Right renal cortex interstitium (tissue), 3 donors: ENCODE data around the gene PCNX1. TPM values are rescaled to one million over a fixed set of nuclear protein-coding genes. Genes with fewer than 3 reads are reported as not detected.
"Not testable (repeated sequence)": the region's sequence is repeated elsewhere in the genome, so short reads cannot be mapped to it uniquely, and the experiment has no call there.

Experiments used
- DNase-seq, 3 donors: peaks; one replicate each; pipeline ENCODE4 v3.0.0-alpha.2; 2013; ENCODE audit warnings: low read depth in 3 of 3, low spot score in 2 of 3
- polyA plus RNA-seq, 3 donors: library from polyadenylated mRNA; unstranded; fragments of 120-200 nt; gene quantifications; one replicate each; pipeline ENCODE4 v1.2.1, GENCODE V29; 2013; ENCODE audit not compliant: insufficient read length in 3 of 3

Gene PCNX1
- polyA plus RNA-seq, 3 donors: 45.8 to 49.2 (median 49.2) TPM

- DNase-seq: no peak
These were observed 234.6 kb downstream of the PCNX1 start for GRCh38 chr14:71141701-71142374.

DNA sequence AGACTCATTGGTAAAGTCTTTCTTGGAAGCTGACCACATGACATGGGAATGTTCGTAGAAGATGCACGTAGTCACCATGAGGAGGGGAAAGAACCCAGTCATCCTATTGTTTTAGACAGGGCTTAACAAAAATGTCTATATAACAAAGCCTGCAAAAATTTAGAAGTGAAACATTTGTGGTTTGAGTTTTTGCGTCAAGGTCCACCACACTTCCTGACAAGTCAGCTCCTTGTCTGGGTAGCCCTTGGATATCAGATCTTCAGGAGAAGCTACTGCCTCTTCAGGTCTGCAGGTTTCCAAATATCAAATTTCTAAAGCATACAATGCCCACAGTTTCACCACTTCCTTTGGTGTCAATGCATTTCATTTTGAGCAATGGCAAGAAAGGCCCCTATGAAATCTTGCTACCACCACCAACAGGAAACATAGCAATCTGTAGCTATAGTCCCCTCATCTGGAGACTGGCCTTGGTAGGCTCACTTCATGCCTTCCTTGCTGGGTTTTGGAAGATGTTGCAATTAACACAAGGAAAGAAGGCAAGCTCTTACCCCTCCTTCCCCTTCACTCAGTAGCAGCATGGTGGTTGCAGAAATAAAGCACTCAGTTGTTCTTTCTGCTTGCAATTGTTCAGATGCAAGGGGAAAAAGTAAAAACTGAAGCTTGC lies 235.2 kb downstream of the PCNX1 start:
- no peak for DNase-seq

DNA sequence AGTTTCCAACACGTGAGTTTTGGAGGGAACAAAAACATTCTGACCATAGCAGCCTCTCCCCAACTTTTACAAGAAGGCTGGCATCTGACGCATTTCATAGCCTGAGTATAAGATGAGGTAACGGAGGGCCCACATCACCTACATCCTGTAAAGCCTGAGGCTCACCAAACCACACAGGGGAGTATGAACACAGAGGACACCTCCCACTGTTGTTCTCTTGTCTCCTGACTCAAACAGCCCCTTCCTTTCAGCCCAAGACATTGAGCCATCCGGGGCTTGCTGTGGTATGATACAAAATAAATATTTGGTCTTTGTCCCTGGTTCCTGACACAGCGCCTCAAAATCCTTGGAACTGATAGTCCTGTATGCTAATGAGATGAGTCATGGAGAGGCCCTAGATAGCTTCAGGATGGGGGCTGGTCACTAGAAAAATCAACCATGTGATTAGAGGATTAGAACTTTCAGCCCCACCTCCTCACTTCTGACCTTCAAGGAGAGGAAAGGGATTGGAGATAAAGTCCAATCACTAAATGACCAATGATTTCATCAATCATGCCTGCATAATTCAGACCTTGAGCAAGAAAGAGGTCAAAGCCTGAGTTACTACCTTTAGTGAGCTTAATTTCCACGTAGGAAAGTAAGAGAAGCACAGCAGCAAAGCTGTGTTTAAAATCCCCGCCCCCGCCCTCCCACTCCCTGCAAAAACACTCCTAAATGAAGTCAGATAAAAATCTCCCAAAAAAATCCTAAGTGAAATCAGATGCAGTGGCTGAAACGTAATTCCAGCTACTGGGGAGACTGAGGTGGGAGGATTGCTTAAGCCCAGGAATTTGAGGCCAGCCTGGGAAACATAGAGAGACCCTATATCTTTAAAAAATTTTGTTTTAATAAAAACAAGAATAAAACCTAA lies 236.4 kb downstream of the PCNX1 start:
- DNase-seq: no peak

DNA sequence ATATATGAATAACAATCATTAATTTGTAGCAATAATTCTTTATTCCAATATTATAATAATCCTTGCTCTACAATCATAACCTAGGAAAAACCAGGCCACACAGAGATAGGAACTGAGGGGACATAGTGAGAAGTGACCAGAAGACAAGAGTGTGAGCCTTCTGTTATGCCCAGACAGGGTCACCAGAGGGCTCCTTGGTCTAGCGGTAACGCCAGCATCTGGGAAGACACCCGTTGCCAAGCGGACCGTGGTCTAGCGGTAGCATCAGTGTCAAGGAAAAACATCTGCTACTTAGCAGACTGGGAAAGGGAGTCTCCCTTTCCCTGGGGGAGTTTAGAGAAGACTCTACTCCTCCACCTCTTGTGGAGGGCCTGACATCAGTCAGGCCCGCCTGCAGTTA lies 240.1 kb downstream of the PCNX1 start:
- DNase-seq: not testable (repeated sequence)

GRCh38 chr14:71148627-71149026 lies 241.4 kb downstream of the PCNX1 start:
- no peak for DNase-seq

DNA sequence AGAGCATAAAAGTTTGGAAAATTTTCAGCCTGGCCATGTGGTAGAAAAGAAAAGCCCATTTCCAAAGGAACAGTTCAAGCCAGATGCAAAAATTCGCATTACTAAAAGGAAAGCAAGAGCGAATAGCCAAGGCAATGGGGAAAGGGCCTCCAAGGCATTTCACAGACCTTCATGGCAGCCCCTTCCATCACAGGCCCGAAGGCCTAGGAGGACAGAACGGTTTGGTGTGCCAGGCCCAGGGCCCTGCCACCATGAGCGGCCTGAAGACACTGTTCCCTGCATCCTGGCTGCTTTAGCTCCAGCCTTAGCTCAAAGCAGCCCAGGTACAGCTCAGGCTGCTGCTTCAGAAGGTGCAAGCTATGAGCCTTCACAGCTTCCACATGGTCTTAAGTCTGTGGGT lies 243.5 kb downstream of the PCNX1 start:
- no peak for DNase-seq

DNA sequence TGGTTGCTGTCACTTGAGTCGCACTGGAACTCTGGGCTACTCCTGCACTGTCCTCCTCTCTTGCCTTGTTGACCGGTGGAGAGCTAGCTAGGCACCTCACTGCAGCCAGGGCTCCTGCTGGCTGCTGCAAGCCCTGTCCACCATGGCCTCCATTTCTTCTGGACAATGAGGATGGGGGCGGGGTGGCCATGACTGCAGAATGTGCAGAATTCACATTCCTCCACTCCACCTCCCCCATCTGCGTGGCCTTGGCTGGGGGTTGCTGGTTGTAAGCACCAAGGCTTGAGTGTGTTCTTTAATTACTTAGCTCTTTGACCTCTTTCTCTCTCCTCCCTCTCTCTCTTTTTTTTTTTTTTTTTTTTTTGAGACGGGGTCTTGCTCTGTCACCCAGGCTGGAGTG lies 248.5 kb downstream of the PCNX1 start:
- no peak for DNase-seq

- DNase-seq: no peak
These were observed 256.0 kb downstream of the PCNX1 start for GRCh38 chr14:71163050-71163841.

GRCh38 chr14:71163842-71164629 lies 256.8 kb downstream of the PCNX1 start:
- DNase-seq: no peak

Other genes with a start within 250 kb of the PCNX1 start
- gene MAP3K9, start 97.9 kb upstream of the PCNX1 start, polyA plus RNA-seq: 1 to 10 TPM; 3.7 to 3.9 (median 3.9) TPM